ENCODE measurements around the gene DHX58.

DNA sequence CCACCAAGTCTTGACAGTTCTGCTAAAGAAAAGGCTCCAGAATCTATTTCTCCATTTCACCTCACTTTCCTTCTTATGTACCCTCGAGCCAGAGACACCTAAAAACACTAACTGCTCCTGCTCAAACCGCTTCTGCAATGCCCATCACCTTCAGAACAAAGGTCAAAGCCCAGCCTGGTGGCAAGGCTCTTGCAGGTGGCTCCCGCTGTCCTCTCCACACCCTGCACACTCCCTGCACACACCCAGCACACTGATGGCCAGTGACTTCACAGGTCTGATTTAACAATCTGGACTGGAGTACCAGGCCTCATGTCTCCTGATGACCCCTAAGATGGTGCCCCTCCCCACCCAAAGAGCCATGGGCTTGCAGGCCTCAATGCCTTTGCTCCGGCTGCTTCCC lies 52.3 kb downstream of the DHX58 start:
- TF ChIP-seq, protein P1, sequence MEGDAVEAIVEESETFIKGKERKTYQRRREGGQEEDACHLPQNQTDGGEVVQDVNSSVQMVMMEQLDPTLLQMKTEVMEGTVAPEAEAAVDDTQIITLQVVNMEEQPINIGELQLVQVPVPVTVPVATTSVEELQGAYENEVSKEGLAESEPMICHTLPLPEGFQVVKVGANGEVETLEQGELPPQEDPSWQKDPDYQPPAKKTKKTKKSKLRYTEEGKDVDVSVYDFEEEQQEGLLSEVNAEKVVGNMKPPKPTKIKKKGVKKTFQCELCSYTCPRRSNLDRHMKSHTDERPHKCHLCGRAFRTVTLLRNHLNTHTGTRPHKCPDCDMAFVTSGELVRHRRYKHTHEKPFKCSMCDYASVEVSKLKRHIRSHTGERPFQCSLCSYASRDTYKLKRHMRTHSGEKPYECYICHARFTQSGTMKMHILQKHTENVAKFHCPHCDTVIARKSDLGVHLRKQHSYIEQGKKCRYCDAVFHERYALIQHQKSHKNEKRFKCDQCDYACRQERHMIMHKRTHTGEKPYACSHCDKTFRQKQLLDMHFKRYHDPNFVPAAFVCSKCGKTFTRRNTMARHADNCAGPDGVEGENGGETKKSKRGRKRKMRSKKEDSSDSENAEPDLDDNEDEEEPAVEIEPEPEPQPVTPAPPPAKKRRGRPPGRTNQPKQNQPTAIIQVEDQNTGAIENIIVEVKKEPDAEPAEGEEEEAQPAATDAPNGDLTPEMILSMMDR (IDR thresholded peaks at IDR 0.05 in 8 of 11, conservative IDR thresholded peaks at IDR 0.05 in 3 of 11) = no peak
- TF ChIP-seq POLR2AphosphoS5 (IDR thresholded peaks at IDR 0.05) (no peak), POLR2A (IDR thresholded peaks at IDR 0.05) (no peak)

All from spleen (tissue), 7 donors.